ENCODE data around the gene CALM3. TPM values are rescaled to one million over a fixed set of nuclear protein-coding genes. Genes with fewer than 3 reads are reported as not detected.

The CALM3 gene
- polyA plus RNA-seq, 1 of the 3 experiments (the other 2 are of a cell fraction): 495 TPM

DNA sequence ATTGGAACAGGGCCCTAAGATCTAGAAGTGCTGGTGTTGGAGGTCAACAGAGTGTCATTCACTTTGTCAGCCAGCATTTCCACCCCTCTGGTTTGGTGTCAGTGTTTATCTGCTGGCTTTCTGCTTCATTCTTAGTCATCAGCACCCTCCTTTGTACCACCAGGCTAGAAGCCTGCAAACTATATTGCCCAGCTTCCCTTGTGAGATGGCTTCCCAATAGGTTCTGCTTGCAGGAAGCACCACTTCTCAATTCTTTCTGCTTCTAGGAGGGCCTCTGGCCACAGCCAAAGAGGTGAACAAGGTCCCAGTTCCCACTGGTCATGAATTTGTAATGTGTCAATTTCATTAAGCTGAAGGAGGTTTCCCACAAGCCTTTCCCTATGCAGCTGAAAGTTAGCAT lies 36.4 kb upstream of the CALM3 start (continued):
- TF ChIP-seq, protein P1, sequence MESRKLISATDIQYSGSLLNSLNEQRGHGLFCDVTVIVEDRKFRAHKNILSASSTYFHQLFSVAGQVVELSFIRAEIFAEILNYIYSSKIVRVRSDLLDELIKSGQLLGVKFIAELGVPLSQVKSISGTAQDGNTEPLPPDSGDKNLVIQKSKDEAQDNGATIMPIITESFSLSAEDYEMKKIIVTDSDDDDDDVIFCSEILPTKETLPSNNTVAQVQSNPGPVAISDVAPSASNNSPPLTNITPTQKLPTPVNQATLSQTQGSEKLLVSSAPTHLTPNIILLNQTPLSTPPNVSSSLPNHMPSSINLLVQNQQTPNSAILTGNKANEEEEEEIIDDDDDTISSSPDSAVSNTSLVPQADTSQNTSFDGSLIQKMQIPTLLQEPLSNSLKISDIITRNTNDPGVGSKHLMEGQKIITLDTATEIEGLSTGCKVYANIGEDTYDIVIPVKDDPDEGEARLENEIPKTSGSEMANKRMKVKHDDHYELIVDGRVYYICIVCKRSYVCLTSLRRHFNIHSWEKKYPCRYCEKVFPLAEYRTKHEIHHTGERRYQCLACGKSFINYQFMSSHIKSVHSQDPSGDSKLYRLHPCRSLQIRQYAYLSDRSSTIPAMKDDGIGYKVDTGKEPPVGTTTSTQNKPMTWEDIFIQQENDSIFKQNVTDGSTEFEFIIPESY (IDR thresholded peaks at IDR 0.05; ENCODE audit: borderline replicate concordance, low read depth): no peak

GRCh38 chr19:46571495-46571894 lies 29.6 kb upstream of the CALM3 start:
- H3K27ac ChIP-seq (ENCODE audit: low read depth in 2 of 2, low read length in 1 of 2): no peak overlapping the region
- no peaks in the 10 kb centered on the region for H3K9me2 ChIP-seq
- H4K20me1 ChIP-seq (ENCODE audit: insufficient read depth): no peaks in the 10 kb centered on the region
- ChIA-PET CTCF (interaction anchor here (0.6 to 2.0 kb wide), 7 partner anchors 8 to 299 kb away, joined by 3 to 6 read pairs (median 3); no protein-coding TSS in a partner anchor), POLR2A (no interaction called here)
- H3F3A ChIP-seq (replicated peaks; ENCODE audit: insufficient read depth): no peaks in the 10 kb centered on the region
- DNase-seq: peak; percentile 63
- no peak overlapping the region for H3K9ac ChIP-seq
- no peak overlapping the region for H2AFZ ChIP-seq (ENCODE audit: low read depth)
- H3K36me3 ChIP-seq (replicated peaks in 1 of 2; ENCODE audit: control insufficient read depth in 1 of 2, insufficient read depth in 2 of 2, low read length in 1 of 2): no peaks in the 10 kb centered on the region
- peaks cover 0 to 5% of the 10 kb centered on the region in 2 experiments; a peak in 1 of 4 replicates for H3K4me1 ChIP-seq (ENCODE audit: control insufficient read depth in 1 of 2, insufficient read depth in 2 of 2, low read depth in 1 of 2, low read length in 1 of 2)
- H3K79me2 ChIP-seq (ENCODE audit: insufficient read depth): no peaks in the 10 kb centered on the region
- no peaks in the 10 kb centered on the region for H3K27me3 ChIP-seq (ENCODE audit: insufficient read depth)
- WGBS (ENCODE audit: low lambda C conversion rate): 43% methylated on average over 5 of the region's 5 CpGs
- H3K4me2 ChIP-seq: no peak overlapping the region
- TF ChIP-seq EP300 (IDR thresholded peaks at IDR 0.05; ENCODE audit: borderline replicate concordance in 1 of 2, low read depth in 1 of 2, low read length in 1 of 2): no peak
- no peak for TF ChIP-seq SIN3A (IDR thresholded peaks at IDR 0.05; ENCODE audit: borderline replicate concordance, low read depth, low read length)
- no peak for TF ChIP-seq MEF2A (IDR thresholded peaks at IDR 0.05; ENCODE audit: borderline replicate concordance, low read depth)
- TF ChIP-seq, protein P2, sequence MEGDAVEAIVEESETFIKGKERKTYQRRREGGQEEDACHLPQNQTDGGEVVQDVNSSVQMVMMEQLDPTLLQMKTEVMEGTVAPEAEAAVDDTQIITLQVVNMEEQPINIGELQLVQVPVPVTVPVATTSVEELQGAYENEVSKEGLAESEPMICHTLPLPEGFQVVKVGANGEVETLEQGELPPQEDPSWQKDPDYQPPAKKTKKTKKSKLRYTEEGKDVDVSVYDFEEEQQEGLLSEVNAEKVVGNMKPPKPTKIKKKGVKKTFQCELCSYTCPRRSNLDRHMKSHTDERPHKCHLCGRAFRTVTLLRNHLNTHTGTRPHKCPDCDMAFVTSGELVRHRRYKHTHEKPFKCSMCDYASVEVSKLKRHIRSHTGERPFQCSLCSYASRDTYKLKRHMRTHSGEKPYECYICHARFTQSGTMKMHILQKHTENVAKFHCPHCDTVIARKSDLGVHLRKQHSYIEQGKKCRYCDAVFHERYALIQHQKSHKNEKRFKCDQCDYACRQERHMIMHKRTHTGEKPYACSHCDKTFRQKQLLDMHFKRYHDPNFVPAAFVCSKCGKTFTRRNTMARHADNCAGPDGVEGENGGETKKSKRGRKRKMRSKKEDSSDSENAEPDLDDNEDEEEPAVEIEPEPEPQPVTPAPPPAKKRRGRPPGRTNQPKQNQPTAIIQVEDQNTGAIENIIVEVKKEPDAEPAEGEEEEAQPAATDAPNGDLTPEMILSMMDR (IDR thresholded peaks at IDR 0.05): no peak; the same call in 1 of the 2 replicates
- TF ChIP-seq, protein P3, sequence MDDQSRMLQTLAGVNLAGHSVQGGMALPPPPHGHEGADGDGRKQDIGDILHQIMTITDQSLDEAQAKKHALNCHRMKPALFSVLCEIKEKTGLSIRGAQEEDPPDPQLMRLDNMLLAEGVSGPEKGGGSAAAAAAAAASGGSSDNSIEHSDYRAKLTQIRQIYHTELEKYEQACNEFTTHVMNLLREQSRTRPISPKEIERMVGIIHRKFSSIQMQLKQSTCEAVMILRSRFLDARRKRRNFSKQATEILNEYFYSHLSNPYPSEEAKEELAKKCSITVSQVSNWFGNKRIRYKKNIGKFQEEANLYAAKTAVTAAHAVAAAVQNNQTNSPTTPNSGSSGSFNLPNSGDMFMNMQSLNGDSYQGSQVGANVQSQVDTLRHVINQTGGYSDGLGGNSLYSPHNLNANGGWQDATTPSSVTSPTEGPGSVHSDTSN (IDR thresholded peaks at IDR 0.05): no peak
- TF ChIP-seq TCF12 (IDR thresholded peaks at IDR 0.05): no peak
- TF ChIP-seq RXRA (IDR thresholded peaks at IDR 0.05; ENCODE audit: borderline replicate concordance, low read depth): no peak
- TF ChIP-seq, protein P4, sequence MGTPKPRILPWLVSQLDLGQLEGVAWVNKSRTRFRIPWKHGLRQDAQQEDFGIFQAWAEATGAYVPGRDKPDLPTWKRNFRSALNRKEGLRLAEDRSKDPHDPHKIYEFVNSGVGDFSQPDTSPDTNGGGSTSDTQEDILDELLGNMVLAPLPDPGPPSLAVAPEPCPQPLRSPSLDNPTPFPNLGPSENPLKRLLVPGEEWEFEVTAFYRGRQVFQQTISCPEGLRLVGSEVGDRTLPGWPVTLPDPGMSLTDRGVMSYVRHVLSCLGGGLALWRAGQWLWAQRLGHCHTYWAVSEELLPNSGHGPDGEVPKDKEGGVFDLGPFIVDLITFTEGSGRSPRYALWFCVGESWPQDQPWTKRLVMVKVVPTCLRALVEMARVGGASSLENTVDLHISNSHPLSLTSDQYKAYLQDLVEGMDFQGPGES (IDR thresholded peaks at IDR 0.05; ENCODE audit: low read depth, low read length): no peak
- TF ChIP-seq GATA2 (CRISPR knock-in tag; IDR thresholded peaks at IDR 0.05): no peak
- TF ChIP-seq TAF1 (IDR thresholded peaks at IDR 0.05; ENCODE audit: borderline replicate concordance, low read depth, low read length): no peak
- no peak for TF ChIP-seq FOXM1 (IDR thresholded peaks at IDR 0.05; ENCODE audit: low read depth)
- H3K9me3 ChIP-seq: no peaks in the 10 kb centered on the region
- no peak overlapping the region for H3K4me3 ChIP-seq (ENCODE audit: low read depth in 2 of 2, low read length in 1 of 2)
